Dermis microvascular lymphatic vessel endothelial cell (primary cell): Measurements from ENCODE around the gene GALNT15. TPM values are rescaled to one million over a fixed set of nuclear protein-coding genes. Genes with fewer than 3 reads are reported as not detected.
A peak's percentile ranks its signal among the peaks of the same experiment; 100 is the strongest.

Experiments
- DNase-seq, 2 donors: peaks; one replicate each; pipeline versions ENCODE4 v3.0.0 to v3.0.0-alpha.2; 2010; ENCODE audit warnings: low read depth in 2 of 2
- total RNA-seq: library from RNA; depleted of rRNA; stranded (reverse); fragments of >200 nt; gene quantifications from 2 replicates; pipeline ENCODE4 v1.2.1, GENCODE V29; 2014

The GALNT15 gene
- total RNA-seq, 1 donor from 2014 or later, result 29.1 TPM

DNA sequence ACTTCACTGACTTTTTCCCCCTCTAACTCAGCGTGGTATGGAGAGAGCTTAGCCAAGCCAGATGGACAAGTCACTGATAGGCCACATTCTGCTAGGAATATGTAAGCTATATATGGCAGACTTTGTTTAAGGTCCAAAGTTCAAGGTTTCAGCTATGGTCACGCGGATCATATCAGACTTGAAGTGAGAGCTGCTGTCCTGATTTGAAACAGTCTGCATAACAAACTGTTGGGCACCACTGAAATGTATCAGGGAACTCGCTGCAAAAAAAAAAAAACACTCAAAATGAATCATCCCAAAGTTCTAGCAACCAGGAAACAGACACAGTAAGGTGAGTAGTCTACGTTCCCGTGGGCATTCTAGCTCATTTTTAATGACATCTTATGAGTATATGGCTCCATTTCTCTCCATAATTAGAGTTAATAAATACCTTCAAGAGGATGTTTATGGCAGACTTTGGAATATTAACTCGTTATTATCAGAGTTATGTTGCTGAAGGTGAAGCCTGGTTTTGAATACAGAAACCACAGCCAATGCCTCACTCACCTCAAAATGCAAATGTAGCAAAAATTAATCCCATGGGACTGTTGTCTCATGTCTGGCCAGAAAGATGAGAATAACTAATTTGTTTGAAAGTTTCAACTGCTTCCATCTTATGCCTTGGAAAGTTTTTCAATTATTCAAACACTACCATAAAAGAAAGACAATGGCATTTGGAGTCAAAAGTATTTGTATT, 77.9 kb downstream of the GALNT15 start:
- DNase-seq, result peak; percentile 26 to 45

DNA sequence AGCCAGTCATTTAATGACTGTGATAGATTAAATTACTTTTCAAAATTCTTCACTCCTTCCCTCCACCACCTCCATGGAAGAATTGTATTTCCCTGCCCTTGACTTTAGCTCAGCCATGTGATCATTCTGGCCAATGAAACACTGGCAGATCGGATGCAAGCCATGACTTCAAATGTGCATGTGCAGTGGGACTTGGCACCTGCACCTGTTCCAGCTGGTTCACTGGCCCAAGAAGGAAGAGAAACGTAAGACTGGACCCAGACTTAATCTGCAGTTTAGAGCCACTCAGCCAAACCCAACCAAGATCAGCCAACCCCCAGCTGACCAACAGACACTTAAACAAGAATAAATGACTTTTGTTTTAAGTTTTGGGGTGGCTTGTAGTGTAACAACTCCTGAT, 78.5 kb downstream of the GALNT15 start:
- DNase-seq, result no peak

GRCh38 chr3:16253601-16254000, 79.1 kb downstream of the GALNT15 start:
- no peak for DNase-seq

GRCh38 chr3:16254916-16255315, 80.4 kb downstream of the GALNT15 start:
- DNase-seq, result no peak

DNA sequence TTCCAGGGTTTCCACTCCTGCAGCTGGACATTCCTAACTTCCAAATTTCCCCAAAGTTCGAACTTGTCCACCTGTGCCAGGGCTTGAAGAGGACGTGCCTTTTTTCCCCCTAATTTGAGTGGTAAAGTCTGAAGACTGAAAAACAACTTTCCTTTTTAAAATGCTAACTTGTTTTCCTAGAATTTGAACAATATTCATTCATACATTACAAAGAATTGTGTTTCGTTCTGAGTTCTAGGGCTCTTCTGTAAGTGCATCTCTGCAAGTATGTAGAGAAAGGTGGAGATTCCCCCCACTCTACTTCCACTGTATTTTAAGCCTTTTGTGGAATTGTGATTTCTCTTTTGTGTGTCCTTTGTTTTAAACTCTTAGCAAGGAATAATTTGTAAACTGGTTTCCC, 80.8 kb downstream of the GALNT15 start:
- no peak for DNase-seq

DNA sequence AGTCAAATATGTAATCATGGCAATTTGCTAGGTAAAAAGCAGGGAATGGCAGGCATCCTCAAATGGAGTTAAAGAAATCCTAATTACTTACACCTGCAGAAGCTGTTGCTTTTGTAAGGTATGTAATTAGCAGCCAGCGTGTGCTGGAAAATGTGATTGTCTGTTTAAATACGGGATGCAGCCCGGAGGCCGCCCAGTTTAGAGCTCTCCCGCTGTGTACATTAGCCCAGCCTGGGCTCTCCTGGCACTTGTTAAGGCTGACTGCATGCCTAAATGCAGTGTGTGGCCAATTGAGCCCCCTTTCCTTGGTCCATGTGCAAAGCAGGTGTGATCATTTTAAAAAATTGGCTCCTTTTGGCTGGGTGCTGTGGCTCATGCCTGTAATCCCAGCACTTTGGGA, 81.2 kb downstream of the GALNT15 start:
- DNase-seq, result no peak

- DNase-seq, result no peak
Observed at GRCh38 chr3:16257309-16257708, 82.8 kb downstream of the GALNT15 start.

DNA sequence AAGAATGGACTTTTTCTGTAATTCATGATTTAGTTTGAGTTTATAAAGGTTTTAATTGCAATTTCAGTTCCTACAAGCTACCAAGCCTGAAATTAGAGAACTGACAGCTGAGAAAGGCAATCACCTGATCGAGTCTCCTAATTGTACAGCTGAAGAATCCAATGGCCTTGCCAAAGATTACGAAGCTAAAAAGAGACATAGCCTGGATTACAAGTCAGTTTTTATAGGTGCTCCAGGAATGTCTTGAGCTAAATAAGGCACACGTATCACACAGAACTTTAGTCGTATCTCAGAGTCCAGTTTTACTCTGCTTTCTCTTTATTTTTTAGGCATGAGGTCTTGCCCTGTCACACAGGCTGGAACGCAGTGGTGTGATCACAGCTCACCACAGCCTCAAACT, 83.7 kb downstream of the GALNT15 start:
- DNase-seq, result no peak

- DNase-seq, result no peak
Observed at GRCh38 chr3:16258866-16259265, 84.4 kb downstream of the GALNT15 start.

- DNase-seq, result no peak
Observed at GRCh38 chr3:16260046-16260445, 85.6 kb downstream of the GALNT15 start.

GRCh38 chr3:16262174-16262573, 87.7 kb downstream of the GALNT15 start:
- DNase-seq, result no peak

DNA sequence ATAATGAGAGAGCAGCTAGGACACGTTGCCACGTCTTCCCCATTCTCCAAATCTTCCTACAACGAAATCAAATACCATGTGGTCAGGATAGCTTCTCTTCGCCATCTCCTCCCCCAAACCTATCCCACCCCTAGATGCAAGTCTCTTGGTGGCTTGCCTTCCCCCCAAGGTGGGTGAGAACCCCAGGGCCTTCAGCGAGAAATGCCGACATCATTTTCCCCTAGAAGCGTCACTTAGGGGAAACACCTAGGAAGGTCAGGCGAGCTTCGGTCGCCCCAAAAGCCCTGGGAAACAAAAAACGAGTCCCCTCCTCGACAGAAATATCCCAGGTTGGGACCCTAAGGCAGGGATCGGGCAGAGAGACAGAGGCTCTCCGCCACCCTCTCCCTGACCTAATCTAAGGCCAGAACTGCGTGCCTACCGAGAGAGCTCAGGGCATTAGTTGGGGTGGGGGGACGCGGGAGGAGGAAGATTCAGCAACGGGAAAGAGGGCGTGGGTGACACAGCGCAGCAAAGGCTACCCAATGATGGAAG, 89.8 kb downstream of the GALNT15 start:
- DNase-seq, result no peak

DNA sequence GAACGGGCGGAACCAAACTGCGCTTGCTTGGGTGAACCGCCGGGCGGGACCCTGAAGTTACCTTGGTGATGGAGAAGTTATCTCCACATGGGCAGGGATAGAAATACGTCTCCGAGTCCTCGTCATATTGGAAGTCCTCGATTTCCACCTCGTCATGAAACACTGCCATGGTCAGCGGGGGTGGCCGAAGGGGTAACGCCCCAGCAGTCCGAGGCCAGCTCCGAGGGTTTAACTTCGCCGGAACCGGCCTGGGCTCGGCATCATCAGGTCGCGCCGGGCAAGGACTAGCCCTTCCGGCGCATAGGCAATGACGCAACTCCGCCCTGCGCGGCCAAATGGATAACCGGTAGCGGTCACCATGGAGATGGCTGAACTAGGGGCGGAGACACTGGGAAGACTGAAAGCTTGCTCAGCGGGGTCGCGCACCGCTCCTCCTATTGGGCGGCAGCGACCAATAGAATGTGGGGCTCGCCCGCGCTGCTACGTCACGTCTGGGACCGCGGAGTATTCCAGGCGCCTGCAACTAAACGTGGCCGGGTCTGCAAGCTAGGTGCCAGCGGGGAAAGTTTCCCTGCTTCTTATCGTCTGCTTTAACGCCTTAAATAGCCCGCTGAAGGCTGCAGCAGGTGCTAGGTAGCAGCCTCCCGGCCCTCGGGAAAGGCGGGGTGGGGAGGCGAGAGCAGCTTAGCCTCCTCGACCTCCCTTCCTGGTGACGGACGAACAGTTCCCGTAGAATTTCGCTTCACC, 90.4 kb downstream of the GALNT15 start, which contains the start of the genes DPH3 and OXNAD1:
Gene DPH3, minus strand, starts transcription at position 236 of the 747 bp plus-strand sequence. Its CDS starts 67 bp downstream, at position 169.
Gene OXNAD1, plus strand, starts transcription at position 505 of the 747 bp plus-strand sequence. CDS start 5,741 bp downstream, outside the sequence.
- peak; percentile 99 to 100 for DNase-seq

GRCh38 chr3:16265455-16265786, 90.9 kb downstream of the GALNT15 start:
- no peak for DNase-seq

DNA sequence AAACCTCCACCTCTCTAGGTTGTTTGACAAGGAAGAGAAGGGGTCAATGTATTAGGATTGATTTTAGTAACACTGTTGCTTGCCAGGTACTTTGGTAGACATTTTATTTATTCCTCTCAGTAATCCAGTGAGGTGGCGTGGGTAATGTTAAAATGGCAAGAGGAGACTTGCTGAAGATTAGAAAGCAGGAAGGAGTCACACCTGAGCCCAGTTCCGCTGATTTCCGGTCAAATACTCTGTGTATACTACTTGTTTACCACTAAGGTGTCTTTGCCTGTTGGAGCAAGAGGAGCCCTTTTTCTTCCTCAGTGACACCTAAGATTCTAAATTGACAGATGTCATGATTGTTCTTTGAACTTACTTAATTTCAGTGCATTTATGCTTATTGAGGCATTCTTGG, 92.2 kb downstream of the GALNT15 start:
- no peak for DNase-seq

GRCh38 chr3:16270855-16271254, 96.4 kb downstream of the GALNT15 start:
- DNase-seq, result no peak

DNA sequence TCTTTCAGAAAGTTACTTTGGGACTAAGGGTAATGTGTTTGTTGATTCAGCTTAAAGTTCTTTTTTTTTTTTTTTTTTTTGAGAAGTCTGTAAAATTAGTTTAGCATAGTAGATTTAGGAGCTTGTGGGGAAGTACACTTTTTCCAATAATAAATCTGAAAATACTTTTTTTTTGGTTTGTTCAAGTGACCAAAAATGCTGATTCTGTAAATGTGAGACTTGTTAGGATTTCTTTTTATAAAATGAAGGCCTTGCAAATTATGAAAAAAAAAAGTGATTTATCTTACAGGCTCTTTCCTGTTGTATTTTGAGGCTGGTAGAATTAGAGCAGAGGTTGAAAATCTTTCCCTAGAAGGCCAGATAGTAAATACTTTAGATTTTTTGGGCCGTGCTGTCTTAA, 98.1 kb downstream of the GALNT15 start:
- DNase-seq, result no peak

DNA sequence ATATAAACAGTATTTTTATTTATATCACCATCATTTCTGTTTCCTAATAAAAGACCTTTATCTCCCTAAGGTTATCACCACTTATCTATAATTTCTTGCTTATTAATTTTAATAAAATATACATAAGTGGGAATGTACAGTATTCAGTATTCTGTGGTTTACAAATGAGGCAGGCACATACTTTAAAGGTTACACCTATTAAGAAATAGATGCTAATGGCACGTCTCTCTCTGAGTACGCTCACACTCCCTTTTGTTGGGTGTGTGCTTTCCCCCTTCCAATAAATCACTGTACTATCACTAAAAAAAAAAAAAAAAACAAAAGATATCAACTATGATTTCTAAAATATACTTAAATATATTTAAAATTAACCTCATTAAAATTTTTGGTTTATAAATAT, 99.4 kb downstream of the GALNT15 start:
- no peak for DNase-seq

DNA sequence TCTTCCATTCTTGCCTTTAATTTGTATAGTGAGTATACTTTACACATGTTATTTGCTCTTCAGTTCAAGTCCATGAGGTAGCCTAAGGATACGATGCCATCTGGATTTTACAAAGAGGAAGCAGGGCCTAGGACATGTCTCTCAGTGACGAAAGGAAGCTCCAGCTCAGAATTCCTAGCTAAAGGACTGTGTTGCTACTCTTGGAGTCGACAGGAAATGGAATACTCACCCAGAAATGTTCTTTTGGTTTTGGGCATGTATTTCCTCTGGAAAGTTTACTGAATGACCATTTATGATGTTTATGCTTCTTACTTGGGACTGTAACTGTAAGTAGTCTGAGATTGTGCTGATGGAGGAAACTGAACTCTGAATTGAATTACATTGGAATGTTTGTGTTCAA, 103.0 kb downstream of the GALNT15 start:
- peak in 1 of 2 donors; percentile 61 for DNase-seq

DNA sequence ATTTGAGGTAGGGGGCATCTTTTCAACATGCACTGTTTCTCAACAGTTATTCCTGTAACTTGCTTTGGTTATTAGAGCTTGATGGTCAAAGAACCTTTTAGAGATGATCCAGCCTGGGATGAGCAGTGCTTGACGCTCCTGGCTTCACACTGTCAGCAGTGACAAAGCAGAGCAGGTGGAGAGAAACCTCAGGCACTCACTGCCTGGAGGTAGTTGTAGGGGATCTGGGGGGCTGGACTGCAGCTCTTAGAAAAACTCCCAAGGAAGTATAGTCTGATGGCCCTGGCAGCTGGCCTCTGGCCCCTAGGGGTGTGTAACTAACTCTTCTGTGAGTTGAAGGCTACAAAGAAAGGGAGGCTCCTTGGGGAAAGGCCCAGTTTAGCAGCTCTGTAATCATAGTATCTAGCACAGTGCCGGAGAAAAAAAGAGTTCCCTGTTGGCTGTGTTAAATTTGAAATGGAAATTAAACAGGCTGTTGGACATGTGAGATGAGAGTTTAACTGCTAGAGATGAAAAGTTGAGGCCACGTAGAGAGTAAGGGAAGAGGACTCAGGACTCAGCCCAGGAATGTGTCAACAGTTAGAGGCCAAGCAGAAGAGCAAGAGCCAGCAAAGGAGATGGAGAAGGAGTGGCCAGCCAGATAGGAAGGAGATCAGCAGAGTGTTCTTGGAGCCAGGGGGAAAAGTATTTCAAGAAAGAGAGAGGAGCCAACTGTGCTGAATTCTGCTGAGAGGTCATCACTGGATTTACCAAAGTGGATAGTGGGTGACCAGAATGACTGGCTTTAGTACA, 104.7 kb downstream of the GALNT15 start:
- DNase-seq, result no peak

GRCh38 chr3:16280671-16281070, 106.2 kb downstream of the GALNT15 start:
- peak; percentile 87 to 90 for DNase-seq
